NCI-H774 (cell line): ENCODE results near the gene PDE3A.
"Not testable (repeated sequence)": the region's sequence is repeated elsewhere in the genome, so short reads cannot be mapped to it uniquely, and the experiment has no call there.

Experiments
- DNase-seq: peaks from one replicate; lab custom pipeline; 2025; lab: John Stamatoyannopoulos, UW

The PDE3A gene

DNA sequence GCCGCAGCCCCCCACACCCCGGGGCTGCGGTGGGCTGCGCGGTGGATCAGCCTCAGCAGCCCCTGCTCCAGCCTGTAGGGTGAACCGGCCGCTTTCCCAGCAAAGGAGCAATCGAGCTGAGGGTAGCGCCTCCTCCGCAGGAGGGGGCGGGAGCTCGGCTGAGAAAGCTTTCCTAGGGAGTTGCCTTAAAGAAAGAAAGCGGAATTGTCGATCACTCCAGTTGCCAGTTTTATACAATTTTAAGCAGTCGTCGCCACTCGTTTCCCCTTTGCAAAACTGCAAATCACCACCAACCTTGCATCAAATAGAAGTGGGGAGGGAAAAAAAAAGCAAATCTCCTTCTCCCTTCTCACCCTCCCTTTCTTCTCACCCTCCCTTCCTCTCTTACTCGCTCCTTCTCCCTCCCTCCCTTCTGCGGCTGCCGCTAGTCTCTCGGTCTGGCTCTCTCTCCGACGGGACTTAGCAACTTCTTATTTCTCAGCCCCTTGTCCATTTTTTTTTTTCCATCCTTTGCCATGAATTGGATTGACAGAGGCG, at the start of gene PDE3A:
Gene PDE3A, plus strand, starts transcription at position 424 of the 537 bp plus-strand sequence. CDS start 748 bp downstream, outside the sequence.
- no peak for DNase-seq

DNA sequence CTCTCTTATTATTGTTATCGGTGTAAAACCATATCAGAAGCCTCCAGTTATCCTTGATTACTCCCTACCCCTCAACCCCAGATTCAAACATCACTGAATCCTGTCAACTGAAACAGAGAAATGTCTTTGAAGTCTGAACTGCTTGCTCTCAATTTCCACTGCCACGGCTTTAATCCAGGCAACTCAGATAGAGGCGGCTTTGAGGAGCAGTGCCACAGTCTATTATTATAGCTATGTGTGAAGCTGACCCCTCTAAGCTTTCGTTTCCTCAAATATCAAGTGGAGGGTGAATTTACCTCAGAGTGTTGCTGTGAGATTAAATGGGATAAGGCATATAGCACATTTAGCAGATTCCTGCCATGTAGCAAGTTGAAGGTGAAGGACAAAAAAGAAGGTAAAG, 49.0 kb upstream of the PDE3A start:
- DNase-seq, result no peak

- no peak for DNase-seq
Measured at GRCh38 chr12:20320552-20320951, 47.8 kb upstream of the PDE3A start.

DNA sequence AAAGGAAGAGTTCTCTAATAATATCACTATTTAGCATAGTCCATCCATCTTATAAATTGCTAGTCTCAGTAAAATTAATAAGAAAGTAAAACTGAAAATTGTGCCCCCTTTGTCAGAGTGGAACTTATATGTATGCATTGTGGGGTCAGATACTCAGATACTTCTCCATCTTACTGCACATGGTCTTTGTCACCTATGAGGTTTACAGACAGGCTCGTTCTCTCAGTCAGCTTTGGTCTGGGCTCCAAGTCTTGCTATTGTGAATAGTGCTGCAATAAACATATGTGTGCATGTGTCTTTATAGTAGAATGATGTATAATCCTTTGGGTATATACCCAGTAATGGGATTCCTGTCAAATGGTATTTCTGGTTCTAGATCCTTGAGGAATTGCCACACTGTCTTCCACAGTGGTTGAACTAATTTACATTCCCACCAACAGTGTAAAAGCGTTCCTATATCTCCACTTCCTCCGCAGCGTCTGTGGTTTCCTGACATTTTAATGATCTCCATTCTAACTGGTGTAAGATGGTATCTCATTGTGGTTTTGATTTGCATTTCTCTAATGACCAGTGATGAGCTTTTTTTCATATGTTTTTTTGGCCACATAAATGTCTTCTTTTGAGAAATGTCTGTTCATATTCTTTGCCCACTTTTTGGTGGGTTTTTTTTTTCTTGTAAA, 37.4 kb upstream of the PDE3A start:
- DNase-seq, result not testable (repeated sequence)

GRCh38 chr12:20339060-20339459, 29.3 kb upstream of the PDE3A start:
- DNase-seq, result no peak

DNA sequence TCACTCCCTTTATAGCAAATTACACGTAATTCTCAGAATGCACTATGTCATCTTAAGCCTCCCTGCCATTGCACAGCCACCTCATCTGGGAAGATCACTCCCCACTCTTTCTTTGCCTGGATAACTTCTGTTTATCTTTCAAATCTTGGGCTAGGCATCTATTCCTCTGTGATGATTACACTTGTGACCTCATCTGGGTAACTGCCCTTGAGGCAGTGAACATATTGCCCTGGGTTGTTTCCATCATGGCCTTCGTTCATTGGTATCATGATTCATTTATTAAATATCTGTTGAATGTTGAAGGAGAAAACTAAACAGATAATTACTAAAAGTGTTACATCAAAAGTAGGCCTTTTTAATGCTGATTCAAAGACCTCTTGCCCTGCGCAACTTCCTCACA, 26.2 kb upstream of the PDE3A start:
- DNase-seq, result no peak

DNA sequence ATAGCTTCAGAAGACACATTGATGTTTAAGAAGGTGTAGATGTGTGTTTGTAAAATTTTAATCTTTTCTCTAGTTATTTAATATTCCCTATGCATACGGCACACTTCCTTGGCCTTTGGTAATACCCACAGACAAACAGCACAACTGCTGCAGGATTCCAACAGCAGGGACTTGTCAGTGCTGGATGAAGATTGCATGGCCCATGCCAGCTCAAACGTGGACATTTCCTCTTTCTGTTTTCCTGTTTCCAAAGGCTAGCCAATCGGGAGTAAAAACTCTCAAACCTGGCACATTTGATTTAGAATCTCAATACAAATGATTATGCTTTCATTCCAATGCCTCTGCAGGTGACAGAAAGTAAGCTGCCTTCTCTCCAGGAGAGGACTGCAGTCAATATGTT, 22.5 kb upstream of the PDE3A start:
- no peak for DNase-seq

GRCh38 chr12:20350026-20350425, 18.3 kb upstream of the PDE3A start:
- no peak for DNase-seq

DNA sequence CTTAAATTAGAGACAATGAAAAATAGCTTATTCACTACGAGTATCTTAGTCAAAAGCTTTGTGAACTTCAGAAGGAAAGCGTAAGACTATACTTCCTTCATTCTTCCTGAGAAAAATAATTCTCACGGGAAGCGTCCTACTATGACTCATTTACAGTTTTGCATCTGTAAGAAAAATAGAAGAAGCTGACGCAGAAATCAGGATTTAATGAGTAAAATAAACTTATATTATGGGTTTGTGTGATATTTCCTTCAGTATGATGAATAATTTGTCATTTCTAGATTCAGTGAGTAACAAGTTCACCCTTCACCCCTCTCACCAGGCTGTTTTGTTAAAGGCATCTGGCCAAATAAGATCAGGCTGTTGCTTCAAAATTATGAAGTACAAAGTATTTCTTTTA, 17.8 kb upstream of the PDE3A start:
- DNase-seq, result no peak

DNA sequence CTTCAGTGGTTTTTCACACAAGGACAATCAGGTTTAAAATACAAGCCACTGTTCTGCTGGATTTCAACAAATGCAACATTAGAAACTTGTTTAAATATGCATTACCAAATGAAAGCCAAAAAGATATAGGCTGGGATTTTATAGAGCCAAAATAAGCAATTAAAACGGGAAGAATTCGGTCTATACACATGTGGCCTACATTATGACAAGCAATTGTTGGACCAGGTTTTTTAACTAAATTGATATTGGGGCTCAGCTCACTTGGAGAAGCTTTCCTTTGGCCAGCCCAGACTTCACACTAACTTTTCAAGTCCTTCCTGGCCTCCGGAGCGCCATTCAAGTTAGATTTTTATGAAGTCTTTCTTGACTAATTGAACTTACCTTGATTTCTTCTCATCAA, 16.9 kb upstream of the PDE3A start:
- DNase-seq, result no peak

DNA sequence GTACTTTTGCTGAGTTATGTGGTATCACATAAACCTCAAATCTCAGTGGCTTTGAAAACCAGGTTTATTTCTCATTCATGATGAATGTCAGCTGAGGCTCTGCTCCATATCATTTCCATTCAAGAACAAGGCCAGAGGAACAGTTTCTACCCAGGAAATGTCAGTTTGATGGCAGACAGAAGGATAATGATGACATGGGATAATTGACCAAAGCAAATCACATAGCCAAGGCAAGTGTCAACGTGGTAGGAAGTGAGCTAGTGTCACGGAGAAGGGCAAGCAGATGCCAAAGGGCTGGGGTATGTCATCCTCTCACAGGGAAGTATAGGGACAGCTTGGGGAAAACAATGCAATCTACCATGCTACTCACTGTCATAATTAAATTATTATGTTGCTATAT, 12.3 kb upstream of the PDE3A start:
- no peak for DNase-seq

GRCh38 chr12:20360407-20360806, 7.9 kb upstream of the PDE3A start:
- no peak for DNase-seq

- DNase-seq, result no peak
Measured at GRCh38 chr12:20361416-20361815, 6.9 kb upstream of the PDE3A start.

- DNase-seq, result peak; percentile 77
Measured at GRCh38 chr12:20364501-20364900, 3.8 kb upstream of the PDE3A start.

- DNase-seq, result no peak
Measured at GRCh38 chr12:20366776-20367409, 1.4 kb upstream of the PDE3A start.

DNA sequence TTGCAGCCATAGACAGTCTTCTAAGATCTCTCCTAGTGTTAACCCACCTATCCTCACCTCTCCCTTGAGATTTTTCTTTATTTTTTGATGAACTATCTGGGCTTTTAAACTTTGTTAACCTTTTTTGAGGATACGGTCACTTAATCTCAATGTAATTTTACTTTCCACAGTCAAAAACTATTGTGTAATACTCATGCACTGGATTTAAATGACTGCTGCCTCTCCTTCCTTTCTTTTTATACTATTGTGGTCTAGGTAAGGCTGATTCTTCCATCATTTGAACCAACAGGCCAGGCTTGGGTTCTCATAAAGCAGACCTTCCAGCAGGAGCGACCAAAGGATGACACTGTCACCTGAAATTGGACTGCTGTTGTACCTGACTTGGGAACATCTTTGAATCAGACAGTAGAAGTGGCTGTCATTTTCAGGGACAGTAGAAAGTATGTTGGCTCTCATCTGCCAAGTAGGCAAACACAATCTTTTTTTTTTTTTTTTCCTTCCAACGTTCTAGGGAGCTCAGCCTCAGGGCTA, 689 bp upstream of the PDE3A start:
- no peak for DNase-seq

GRCh38 chr12:20368651-20369304, 441 bp downstream of the PDE3A start:
- no peak for DNase-seq

- DNase-seq, result no peak
Measured at GRCh38 chr12:20369305-20370013, 1.1 kb downstream of the PDE3A start.

DNA sequence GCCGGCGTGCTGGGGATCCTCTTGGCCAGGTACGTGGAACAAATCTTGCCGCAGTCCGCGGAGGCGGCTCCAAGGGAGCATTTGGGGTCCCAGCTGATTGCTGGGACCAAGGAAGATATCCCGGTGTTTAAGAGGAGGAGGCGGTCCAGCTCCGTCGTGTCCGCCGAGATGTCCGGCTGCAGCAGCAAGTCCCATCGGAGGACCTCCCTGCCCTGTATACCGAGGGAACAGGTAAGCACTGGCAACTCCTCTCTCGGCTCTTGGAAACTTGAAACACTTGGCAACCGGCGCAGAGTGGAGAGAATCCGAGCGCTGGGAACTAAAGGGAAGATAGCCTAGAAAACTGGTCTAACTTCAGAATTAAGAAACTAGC, 1.7 kb downstream of the PDE3A start:
- DNase-seq, result no peak

DNA sequence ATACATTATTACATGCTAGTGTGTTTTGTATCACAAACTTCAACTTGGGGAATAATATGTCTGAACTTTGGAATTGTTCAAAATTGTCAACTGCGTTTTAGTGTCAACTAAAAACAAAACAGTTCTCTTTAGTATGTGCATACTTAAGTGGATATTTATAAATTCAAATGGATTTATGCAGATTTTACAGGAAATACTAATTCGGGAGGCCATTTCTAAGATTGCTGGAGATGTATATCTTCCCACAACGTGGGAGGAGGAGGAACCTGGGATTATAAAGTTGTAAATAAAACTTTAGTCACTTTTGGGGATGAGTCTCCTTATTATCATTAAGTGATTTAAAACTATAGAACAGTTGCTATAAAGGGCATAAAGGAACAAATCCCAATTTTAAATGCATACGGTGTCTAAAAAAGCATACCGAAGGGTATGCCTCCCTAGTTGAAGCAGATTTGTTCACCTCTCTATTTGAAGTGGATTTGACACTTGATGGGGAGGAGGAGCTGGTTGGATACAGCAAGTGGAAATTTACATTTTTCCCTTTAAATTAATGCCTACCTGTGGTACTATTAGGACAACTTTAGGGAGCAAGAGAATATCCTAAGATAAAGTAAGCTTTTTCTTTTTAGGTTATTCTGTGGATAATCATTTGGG, 2.7 kb downstream of the PDE3A start:
- DNase-seq, result no peak

DNA sequence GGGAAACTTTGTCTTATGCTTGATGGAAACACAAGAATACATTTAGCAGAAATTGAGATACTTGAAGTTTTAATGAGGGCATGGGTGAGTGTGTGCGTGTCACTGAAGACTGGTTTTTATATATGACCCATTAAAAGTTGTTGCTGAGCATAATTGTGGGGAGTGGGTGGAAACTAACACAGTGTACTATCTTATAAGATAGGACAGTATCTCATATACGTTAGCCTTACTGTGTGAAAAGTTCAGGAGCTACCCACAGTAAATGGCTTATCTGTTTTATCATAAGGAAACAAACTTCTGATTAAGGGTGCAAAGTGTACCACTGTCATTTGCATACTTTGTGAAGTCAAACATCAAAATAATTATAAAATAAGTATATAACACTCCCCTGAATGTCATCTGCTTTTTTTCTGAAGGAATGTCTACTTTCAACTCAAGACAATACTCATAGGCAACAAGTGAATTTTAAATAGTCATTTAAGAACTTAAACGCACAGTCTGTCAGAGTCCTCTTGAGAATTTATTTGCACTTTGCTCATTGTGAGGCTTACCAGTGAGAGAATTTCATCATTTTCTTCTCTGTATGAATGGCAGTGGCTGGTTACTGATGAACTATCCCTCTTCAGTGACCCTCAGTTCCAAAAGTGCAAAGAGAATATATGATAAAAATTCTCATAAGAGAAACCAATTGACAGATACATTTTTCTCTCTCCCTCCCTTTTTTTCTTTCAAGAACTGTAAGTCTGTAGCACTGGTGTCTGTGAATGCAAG, 4.2 kb downstream of the PDE3A start:
- DNase-seq, result no peak
